K562 (cell line): Measurements from ENCODE around the gene EID2.

Experiments
- CBFA2T3 ChIP-seq: fragments of 450-650 bp; IDR thresholded peaks from 2 replicates; pipeline ENCODE4 v1.6.1; 2017
- CREBBP ChIP-seq: IDR thresholded peaks from one replicate; pipeline ENCODE4 v1.6.1; 2012; ENCODE audit warnings: low read depth, mild to moderate bottlenecking, control low read depth, inconsistent platforms, low read length
- ZNF232 ChIP-seq: sonication (generic); formaldehyde crosslinking; IDR thresholded peaks from 2 replicates; pipeline ENCODE4 v1.8.0; 2022; ENCODE audit warnings: mild to moderate bottlenecking, missing genetic modification reagents
- ZNF274 ChIP-seq: IDR thresholded peaks from 2 replicates; pipeline ENCODE4 v1.6.1; 2011; ENCODE audit warnings: low read depth, mild to moderate bottlenecking, low read length, moderate library complexity, borderline replicate concordance

GRCh38 chr19:39540333-39540673 lies 342 bp upstream of the EID2 start:
- TF ChIP-seq ZNF274 (no peak), CREBBP (no peak), CBFA2T3 (no peak), ZNF232 (CRISPR knock-in tag) (no peak)
